Measurements from ENCODE around the gene EIF4A3. TPM values are rescaled to one million over a fixed set of nuclear protein-coding genes. Genes with fewer than 3 reads are reported as not detected.

The EIF4A3 gene
- total and polyA plus RNA-seq, 4 donors: 29.0 to 35.1 (median 33.4) TPM

DNA sequence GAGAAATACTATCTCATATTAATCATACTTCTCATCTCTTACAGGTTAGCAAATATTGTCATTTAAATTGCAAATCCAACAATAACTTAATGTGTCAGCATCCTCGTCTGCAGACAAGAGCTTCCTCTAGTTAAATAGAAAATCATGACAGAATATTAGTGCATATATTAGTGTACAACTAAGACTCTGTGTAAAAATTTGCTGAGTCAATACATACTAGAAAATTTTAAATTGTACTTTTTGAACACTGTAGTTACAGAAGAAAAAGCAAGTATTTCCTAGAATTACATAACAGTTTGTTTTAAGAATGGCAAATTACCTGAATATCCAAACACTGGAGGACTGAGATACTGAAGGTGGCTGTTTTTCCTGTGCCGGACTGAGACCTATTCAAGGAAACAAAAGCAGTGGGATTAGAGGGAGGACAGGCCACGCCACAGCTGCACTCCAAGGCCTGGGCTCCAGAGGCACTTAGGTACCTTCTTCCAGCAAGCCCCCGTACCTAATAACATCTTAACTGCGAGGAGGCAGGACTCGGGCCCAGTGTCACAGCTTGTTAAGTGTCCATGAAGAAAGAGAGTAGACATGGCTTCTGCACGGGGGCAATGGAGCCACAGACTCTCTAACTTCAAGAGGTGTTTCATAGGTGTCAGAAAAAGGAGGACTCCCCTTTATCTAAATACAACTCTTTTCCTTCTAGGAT, 5.3 kb downstream of the EIF4A3 start:
- Histone ChIP-seq H3K36me3 (ENCODE audit: control insufficient read depth in 4 of 4, insufficient read depth in 3 of 4, low read depth in 1 of 4, low read length in 3 of 4) (peaks cover 19 to 72% (median 53%) of the 10 kb centered on the region in 4 donors), H3K4me3 (ENCODE audit: low read depth in 1 of 3, low read length in 3 of 3) (no peak overlapping the region), H3K27me3 (ENCODE audit: control insufficient read depth in 4 of 4, insufficient read depth in 4 of 4, low read length in 3 of 4) (no peaks in the 10 kb centered on the region), H3K9ac (ENCODE audit: low read depth in 1 of 2, low read length in 2 of 2) (no peak overlapping the region), H3K4me1 (ENCODE audit: control insufficient read depth in 4 of 4, insufficient read depth in 4 of 4, low read length in 3 of 4) (peaks cover 5 to 16% (median 15%) of the 10 kb centered on the region in 4 donors), H3K9me3 (ENCODE audit: control insufficient read depth in 4 of 4, low read length in 3 of 4) (no peaks in the 10 kb centered on the region), H3K27ac (ENCODE audit: low read depth in 1 of 2, low read length in 2 of 2) (no peak overlapping the region)
- 96% methylated on average over 7 of the region's 7 CpGs for WGBS
- TF ChIP-seq HNF4A (conservative IDR thresholded peaks at IDR 0.05) (no peak), TAF1 (conservative IDR thresholded peaks at IDR 0.05) (no peak), RAD21 (IDR thresholded peaks at IDR 0.05) (no peak)
- TF ChIP-seq, protein P1, sequence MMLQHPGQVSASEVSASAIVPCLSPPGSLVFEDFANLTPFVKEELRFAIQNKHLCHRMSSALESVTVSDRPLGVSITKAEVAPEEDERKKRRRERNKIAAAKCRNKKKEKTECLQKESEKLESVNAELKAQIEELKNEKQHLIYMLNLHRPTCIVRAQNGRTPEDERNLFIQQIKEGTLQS (IDR thresholded peaks at IDR 0.05): no peak
- TF ChIP-seq, protein P2, sequence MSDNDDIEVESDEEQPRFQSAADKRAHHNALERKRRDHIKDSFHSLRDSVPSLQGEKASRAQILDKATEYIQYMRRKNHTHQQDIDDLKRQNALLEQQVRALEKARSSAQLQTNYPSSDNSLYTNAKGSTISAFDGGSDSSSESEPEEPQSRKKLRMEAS (IDR thresholded peaks at IDR 0.05): no peak
- no peak for DNase-seq (ENCODE audit: low spot score)

DNA sequence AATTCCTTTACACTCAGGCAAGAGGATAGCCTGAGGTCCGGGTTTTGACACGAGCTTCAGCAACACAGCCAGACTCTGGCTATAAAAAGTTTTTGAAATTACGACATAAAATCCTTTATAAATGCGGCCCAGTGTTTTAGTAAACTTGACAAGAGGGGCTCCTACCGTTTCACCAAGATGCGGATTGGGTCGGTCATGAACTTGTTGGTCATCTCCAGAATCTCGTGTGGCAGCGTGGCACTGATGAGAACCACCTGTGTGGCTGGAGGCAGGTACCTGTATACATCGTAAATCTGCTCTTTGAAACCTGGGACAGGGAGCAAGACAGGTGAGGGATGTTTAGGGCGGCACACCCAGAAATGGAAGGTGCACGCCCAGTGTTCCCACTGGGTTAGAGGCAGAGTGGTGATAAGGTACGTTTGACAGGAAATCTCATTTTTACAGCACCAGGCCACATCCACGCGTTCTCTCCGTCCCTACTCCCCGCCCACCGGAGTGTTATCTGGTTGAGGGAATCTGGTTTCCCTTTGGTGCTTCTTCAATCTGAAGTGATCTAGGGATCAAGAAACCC, 8.0 kb downstream of the EIF4A3 start:
- H3K36me3 ChIP-seq (ENCODE audit: control insufficient read depth in 4 of 4, insufficient read depth in 3 of 4, low read depth in 1 of 4, low read length in 3 of 4): peaks cover 20 to 90% (median 74%) of the 10 kb centered on the region in 4 donors
- no peak overlapping the region for H3K4me3 ChIP-seq (ENCODE audit: low read depth in 1 of 3, low read length in 3 of 3)
- 90% methylated on average over 18 of the region's 18 CpGs for WGBS
- no peak overlapping the region for H3K9ac ChIP-seq (ENCODE audit: low read depth in 1 of 2, low read length in 2 of 2)
- no peak overlapping the region for H3K27ac ChIP-seq (ENCODE audit: low read depth in 1 of 2, low read length in 2 of 2)
- no peaks in the 10 kb centered on the region for H3K9me3 ChIP-seq (ENCODE audit: control insufficient read depth in 4 of 4, low read length in 3 of 4)
- no peaks in the 10 kb centered on the region for H3K27me3 ChIP-seq (ENCODE audit: control insufficient read depth in 4 of 4, insufficient read depth in 4 of 4, low read length in 3 of 4)
- TF ChIP-seq HNF4G (IDR thresholded peaks at IDR 0.05) (no peak), SP1 (IDR thresholded peaks at IDR 0.05) (no peak), JUND (IDR thresholded peaks at IDR 0.05) (no peak), FOXA1 (IDR thresholded peaks at IDR 0.05) (no peak), RXRA (IDR thresholded peaks at IDR 0.05) (no peak), YY1 (IDR thresholded peaks at IDR 0.05) (no peak), RAD21 (IDR thresholded peaks at IDR 0.05) (no peak), EGR1 (IDR thresholded peaks at IDR 0.05; ENCODE audit: low read depth in 2 of 2) (no peak), NR2F2 (IDR thresholded peaks at IDR 0.05) (no peak), CTCF (IDR thresholded peaks at IDR 0.05; ENCODE audit: low read depth, low read length, missing input control) (no peak)
- TF ChIP-seq, protein P1 (IDR thresholded peaks at IDR 0.05): no peak
- TF ChIP-seq, protein P3, sequence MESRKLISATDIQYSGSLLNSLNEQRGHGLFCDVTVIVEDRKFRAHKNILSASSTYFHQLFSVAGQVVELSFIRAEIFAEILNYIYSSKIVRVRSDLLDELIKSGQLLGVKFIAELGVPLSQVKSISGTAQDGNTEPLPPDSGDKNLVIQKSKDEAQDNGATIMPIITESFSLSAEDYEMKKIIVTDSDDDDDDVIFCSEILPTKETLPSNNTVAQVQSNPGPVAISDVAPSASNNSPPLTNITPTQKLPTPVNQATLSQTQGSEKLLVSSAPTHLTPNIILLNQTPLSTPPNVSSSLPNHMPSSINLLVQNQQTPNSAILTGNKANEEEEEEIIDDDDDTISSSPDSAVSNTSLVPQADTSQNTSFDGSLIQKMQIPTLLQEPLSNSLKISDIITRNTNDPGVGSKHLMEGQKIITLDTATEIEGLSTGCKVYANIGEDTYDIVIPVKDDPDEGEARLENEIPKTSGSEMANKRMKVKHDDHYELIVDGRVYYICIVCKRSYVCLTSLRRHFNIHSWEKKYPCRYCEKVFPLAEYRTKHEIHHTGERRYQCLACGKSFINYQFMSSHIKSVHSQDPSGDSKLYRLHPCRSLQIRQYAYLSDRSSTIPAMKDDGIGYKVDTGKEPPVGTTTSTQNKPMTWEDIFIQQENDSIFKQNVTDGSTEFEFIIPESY (IDR thresholded peaks at IDR 0.05): no peak
- TF ChIP-seq, protein P2 (IDR thresholded peaks at IDR 0.05): no peak
- DNase-seq (ENCODE audit: low spot score): no peak
- H3K4me1 ChIP-seq (ENCODE audit: control insufficient read depth in 4 of 4, insufficient read depth in 4 of 4, low read length in 3 of 4): no peaks in the 10 kb centered on the region

All from liver (tissue), 9 donors.